Loucy (cell line): Measurements from ENCODE around the gene ANKS3.

Source experiments
- EZH2phosphoT487 ChIP-seq: fragments of 200-600 bp; IDR thresholded peaks from 2 replicates; pipeline ENCODE4 v1.6.1; 2018; ENCODE audit warnings: antibody characterized with exemption, mild to moderate bottlenecking, moderate library complexity, borderline replicate concordance
- TF ChIP-seq, protein P1 (sequence below): fragments of 200-600 bp; sonication (generic); conservative IDR thresholded peaks from 2 replicates; pipeline ENCODE4 v1.5.1; 2014; ENCODE audit warnings: mild to moderate bottlenecking, antibody characterized with exemption, low read length

DNA sequence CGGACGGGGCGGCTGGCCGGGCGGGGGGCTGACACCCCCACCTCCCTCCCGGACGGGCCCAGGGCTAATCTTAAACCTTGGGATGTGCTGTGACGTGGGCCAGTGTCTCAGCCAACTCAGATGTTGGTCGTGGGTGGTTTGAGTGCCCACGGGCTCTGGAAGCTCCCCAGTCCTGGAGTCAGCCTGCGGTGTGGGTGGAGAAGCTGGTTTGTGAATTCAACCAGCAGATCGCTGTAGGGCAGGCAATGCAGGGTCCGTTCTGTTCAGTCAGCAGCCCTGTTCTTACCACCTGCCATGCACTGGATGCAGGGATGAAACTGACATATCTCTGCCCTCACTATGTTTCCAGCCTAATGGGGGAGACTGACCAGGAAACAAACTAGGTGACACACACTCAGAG lies 40.9 kb upstream of the ANKS3 start:
- TF ChIP-seq, protein P1, sequence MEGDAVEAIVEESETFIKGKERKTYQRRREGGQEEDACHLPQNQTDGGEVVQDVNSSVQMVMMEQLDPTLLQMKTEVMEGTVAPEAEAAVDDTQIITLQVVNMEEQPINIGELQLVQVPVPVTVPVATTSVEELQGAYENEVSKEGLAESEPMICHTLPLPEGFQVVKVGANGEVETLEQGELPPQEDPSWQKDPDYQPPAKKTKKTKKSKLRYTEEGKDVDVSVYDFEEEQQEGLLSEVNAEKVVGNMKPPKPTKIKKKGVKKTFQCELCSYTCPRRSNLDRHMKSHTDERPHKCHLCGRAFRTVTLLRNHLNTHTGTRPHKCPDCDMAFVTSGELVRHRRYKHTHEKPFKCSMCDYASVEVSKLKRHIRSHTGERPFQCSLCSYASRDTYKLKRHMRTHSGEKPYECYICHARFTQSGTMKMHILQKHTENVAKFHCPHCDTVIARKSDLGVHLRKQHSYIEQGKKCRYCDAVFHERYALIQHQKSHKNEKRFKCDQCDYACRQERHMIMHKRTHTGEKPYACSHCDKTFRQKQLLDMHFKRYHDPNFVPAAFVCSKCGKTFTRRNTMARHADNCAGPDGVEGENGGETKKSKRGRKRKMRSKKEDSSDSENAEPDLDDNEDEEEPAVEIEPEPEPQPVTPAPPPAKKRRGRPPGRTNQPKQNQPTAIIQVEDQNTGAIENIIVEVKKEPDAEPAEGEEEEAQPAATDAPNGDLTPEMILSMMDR, result no peak
- no peak for TF ChIP-seq EZH2phosphoT487
